ENCODE results near the gene TBXAS1.
A peak's percentile ranks its signal among the peaks of the same experiment; 100 is the strongest.

Gene TBXAS1

DNA sequence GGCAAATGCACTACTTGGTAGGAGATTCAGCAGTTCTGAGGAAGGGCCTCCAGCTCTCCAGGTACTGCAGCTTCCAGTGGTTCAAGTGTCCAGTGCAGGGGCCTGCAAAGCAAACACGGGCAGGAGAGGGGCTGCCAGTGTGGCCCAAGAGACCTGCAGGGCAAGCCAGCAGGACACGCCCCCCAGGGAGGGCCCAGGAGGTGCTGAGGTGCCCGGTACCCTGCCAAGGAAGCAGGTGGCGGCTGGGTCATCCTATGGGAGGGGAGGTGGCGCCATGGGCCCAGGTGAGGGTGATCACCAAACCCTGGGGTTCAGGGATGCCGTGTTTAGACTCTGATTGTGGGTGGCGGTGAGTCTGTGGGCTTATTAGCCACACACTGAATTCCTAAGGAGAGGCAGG is 188.0 kb downstream of the TBXAS1 start:
- no peak for DNase-seq (ENCODE audit: insufficient read length, low spot score)
- no peak for FAIRE-seq

DNA sequence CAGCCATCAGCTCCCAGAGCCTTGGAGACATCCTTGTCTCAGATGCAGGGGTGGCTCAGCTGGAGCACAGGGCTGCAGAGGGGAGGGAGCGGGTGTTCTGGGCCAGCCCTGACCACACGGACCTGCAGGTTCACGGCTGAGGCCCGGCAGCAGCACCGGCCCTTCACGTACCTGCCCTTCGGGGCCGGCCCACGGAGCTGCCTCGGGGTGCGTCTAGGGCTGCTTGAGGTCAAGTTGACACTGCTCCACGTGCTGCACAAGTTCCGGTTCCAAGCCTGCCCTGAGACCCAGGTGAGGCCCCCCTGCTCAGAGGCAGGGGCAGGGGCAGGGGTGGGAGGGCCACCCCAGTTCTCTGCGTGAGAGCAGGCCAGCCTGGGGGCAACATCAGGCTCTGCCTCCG is 188.5 kb downstream of the TBXAS1 start:
- DNase-seq (ENCODE audit: insufficient read length, low spot score) (no peak), FAIRE-seq (no peak)

DNA sequence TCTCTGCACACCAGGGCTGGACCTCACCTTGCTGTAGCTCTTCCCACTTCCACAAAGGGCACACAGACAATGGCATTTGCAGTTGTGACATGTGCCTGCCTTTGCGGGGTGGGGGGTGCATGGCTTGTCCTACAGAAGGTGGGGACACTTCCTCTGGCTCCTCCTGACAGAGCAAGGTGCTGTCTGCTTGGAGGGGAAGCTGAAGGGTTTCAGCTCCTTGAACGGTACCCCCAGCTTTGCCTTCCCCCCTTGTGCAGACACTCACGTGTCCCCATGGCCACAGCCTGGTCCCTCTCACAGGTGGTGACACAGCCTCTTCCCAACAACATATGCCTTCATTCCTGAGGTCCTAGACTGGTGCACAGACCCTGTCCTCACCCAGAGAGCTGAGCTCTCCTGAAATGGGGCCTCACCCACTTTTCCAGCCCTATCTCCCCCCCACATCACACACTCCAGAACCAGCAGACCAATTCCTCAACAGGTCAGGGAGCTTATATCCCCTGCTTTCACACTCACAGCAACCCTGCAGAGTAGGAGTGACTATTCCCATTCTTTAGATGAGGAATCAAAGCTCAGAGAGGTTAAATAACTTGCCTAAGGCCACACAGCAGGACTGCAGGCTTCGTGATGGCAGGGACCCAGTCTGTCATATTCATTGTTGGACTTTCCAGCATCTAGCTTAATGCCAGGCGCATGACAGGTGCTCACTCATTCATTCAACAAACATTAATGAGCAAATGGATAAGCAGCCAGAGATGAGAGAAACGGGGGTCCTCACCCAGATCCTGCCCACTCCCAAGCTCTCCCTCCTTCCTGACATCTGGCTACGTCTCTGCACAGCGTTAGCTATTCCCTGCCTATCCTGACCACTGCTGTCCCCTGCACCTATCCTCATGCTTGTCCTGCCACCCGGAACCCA is 189.3 kb downstream of the TBXAS1 start:
- no peak for DNase-seq (ENCODE audit: insufficient read length, low spot score)

DNA sequence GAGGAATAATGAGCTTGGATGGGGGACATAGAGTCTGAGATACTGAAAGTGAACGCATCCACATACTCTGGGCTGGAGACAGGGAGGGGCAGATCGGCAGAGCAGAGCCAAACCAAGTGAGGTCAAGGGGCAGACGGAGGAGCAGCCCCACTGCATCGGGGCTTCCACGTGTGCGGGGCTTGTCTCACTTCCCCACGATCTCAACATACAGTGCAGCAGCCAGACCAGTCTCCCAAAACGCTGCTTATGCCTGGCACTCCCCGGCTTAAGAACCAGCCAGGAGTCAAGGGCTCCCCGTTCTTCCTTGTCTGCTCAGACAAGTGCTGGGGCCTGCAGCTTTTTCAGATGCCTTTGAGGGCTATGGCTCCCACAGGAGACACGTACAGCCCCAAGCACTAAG is 190.1 kb downstream of the TBXAS1 start:
- DNase-seq (ENCODE audit: insufficient read length, low spot score) (no peak), FAIRE-seq (no peak)

More for the DNA sequence above, 189.3 kb downstream of the TBXAS1 start:
- no peak for FAIRE-seq

DNA sequence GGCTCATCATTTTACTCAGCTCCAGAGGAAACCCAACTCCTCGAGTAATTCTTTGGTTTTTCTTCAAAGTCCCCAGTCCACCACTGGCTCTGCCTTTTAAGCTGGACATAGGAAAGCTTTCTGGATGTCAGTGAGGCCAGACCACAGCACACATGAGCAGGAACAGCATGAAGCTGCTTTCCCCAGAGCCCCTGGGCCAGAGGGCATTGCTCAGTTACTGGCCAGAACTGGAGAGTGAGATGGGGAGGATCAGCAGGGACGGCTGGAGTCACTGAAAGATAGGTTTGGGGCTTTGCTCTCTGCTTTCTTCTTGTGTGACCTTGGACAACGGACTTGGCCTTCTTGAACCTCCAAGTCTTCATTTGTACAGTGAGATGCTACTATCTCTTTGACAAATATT is 190.5 kb downstream of the TBXAS1 start:
- FAIRE-seq, result no peak
- DNase-seq (ENCODE audit: insufficient read length, low spot score), result no peak

DNA sequence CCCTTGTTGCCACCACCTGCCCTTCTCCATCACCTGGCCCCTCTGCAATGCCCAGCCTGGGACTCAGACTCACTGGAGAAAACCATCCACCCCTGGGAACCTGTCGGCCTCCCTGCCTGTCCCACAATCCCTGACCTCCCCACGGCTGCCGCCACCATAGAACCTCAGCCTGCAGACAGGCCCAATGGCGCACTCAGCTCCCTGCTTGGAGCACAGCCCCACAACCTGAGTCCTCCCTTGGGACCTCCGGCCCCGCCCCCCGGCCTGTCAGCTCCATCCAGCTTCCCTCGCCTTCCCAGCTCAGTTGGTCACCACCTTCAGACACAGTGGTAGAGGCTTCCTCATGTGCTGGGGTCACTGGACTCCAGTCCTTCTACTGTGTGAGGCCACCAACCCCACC is 192.5 kb downstream of the TBXAS1 start:
- DNase-seq (ENCODE audit: insufficient read length, low spot score) (no peak), FAIRE-seq (no peak)

DNA sequence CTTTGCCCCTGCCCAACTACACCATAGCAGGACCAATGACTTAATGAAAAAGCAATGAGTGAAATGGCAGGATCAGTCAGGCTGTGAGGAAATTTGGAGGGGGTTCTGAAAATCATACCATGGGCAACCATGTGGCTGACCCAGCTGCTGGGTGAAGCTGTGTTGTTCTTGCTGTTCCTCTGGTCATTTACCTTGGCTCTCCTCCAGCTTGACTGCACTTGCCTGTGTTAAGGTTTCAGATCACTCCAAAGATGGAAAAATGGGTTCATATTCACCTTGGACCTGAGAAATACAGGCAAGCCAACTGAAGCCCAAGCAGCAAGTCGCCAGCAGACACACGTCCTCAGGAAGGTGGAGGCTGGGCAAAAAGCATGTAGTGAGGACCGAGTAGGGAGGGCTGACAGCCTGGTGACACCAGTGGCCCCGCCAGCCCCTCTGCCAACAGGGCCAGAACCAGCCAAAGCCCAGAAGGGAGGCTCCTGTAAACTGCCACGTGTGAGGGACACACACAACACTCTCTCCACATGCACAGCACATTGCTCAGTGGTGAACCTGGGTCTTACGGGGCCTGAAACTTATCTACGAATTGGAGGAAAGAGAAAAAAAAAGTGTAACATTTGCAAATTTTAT is 193.6 kb downstream of the TBXAS1 start:
- FAIRE-seq (peak; percentile 14), DNase-seq (ENCODE audit: insufficient read length, low spot score) (no peak)

DNA sequence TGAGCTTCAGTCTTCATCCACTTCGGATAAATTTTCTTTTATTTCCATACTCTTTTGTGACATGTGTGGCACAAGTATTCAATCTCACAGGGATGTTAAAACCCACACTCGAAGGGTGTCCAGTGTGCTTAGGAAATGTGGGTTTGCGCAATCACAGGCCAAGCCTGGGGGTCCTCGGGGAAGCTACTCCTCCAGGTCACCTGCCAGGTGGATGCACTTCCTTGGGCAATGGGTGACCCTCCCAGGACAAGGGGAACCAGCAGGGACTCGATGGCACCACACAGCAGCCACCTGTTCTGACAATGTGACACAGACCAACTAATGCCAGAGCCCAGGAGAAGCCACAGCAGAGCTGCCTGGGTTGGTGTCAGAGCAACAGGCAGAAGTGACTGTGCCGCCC is 194.7 kb downstream of the TBXAS1 start:
- DNase-seq (ENCODE audit: insufficient read length, low spot score) (no peak), FAIRE-seq (no peak)

DNA sequence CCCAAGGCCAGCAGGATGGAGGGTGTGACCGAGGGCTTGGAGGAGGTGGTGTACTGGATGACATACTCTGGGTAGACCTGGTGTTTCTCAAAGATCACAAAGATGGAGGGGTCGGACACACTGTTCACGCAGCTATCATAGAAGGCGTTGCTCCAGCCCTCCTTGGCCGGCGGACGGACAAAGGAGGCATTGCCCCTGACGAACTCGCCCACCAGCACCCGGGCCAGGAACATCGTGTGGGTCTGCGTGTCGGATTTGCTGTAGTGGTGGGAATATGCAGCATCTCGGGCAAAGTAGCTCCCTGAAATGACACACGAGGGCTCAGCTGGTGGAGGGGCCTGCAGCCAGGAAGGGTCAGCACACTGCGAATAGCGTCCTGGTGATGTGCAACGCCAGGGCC is 195.5 kb downstream of the TBXAS1 start:
- no peak for DNase-seq (ENCODE audit: insufficient read length, low spot score)
- no peak for FAIRE-seq

DNA sequence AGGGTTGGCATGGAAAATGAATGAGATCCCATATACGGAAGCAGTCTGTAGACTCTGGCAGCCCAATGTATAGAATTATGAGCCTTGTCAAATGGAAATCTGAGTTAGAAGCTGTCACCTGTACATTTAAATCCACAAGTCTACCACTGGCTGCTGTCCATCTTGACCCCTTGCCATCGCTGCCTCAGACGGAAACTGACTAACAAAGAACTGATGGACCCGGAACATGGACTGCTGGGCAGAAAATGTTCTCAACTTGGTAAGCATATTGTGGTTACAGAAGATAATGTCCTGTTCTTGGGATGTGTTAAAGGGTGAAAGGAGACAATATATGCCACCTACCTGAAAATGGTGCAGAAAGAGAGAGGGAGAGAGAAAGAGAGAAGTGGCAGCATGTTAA is 196.2 kb downstream of the TBXAS1 start:
- no peak for FAIRE-seq
- no peak for DNase-seq (ENCODE audit: insufficient read length, low spot score)

DNA sequence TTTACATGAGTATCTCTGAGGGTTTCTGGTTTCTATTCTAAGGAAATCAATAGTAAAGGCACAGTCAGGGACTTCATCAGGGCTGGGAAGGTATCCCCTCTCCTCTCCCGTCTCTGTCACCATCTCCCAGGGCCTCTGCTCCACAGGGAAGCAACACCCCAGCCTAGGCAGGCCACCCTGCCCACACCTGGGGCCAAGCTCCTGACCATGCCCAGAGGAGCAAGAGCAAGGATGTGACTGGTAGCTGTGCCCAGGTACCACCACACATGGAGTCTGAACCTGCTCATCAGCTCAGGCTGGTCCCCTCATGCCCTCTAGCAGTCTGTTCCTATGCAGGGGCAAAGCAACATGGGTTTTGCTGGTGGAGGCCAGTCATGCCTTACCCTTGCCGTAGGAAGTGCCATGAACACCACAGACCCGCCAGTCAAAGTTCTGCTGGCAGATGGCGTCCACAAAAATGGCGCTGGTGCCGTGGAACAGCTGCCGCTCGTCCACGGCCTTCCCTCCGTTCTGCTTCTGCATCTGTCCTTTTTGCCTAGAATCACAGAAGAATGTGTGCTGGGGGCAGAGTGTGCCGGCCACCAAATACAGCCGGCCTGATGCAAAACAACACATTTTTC is 196.9 kb downstream of the TBXAS1 start:
- DNase-seq (ENCODE audit: insufficient read length, low spot score) (no peak), FAIRE-seq (no peak)

DNA sequence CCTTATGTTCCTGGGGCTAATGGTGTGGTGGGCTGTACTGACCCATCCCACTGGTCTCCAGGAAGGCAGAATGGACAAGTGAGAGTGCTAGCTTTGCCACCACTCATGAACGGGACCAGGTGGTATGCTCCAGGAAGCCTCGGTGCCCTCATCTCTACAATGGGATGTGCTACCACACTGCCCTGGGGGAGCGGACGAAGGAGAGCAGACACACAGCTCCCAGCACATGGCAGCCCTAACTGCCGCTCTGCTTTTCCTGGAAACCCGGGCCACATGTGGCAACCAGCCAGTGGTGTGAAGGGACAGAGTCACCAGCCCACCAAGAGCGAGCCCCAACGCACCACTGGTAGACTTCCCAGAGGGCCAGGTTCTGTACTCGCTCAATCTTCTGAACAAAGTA is 197.9 kb downstream of the TBXAS1 start:
- FAIRE-seq, result no peak
- DNase-seq (ENCODE audit: insufficient read length, low spot score), result no peak

DNA sequence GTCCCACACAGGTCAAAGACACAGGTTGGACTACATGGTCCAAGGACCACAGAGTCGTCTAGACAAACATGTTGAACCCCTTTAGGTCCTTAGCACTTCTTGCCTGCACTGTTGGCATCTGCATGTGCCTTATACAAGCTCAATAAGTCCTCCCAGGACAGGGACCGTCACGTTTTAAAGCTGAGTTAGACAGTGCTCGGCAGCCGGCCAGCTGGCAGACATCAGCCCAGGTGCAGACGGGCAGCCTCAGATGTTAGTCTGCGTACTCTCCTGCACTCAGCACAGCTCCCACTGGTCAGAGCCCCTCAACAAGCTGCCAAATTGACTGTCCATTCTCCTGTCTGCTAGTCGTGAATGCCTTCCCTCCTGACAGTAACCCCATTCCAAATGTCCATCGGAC is 198.8 kb downstream of the TBXAS1 start:
- DNase-seq (ENCODE audit: insufficient read length, low spot score) (no peak), FAIRE-seq (no peak)

DNA sequence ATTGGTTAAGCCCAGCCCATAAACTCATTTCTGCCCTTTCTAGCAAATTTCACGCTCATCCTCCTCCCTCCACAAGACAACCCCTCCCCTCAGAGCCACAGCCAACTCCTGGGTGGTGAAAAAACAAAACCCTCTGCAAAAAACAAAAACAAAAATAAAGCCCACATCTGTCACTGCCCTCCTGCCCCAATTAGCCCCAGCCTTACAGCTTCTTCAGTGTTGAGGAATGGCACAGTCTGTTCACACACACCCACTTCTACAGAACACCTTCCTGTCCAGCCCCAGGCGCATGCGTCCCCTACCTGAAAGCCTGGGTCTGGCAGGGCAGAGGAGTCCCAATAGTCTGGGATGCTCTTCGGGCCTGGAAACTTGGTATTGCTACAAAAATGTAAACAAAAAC is 199.2 kb downstream of the TBXAS1 start:
- no peak for FAIRE-seq
- DNase-seq (ENCODE audit: insufficient read length, low spot score), result no peak

DNA sequence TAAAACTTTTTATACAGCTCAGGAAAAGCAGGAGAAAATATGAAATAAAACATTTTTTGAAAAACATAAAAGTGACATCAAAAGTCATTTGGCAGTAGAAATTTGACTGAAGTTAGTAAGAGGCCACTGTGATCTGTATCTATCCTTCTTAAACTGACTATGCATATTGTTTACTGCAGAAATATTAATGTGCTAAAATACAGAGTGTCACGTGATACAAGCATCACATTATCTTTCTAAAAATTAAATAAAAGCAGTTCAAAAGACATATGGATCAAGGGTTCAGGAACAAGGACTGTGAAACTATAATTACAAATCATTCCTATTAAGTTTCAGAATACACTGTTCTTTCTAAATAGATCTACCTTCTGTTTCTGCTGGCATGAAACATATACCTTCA is 200.0 kb downstream of the TBXAS1 start:
- DNase-seq (ENCODE audit: insufficient read length, low spot score), result no peak
- FAIRE-seq, result no peak

DNA sequence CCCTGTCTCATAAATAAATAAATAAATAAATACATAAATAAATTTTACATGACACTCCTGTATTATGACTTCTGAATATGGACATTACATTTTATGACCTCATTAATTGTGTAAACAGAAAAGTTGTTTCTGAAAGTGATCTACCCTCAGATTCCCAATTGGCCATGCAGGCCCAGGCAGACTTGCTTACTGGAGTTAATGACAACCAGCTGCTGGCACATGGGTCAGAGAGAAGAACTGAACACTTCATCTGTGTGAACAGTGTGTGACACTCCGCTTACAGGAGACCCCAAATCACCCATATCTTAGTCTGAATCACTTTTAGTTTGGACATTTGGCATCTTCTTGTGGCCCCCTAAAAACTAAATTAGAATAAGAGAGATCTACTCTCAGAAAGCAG is 202.3 kb downstream of the TBXAS1 start:
- DNase-seq (ENCODE audit: insufficient read length, low spot score), result no peak
- no peak for FAIRE-seq

DNA sequence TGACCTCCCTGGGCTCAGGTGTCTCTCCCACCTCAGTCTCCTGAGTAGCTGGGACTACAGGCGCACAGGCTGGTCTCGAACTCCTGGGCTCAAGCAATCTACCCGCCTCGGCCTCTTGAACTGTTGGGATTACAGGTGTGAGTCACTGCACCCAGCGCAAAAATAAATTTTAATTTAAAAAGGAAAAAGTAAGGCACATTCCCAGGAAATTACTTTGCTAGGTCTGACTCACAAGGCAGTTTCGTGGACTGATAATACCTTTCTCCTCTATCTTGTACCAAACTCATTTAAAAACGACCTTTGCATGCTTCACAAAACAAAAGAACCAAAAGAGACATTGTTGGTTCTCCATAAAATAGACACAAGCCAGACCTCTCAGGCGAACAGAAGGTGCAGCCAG is 204.0 kb downstream of the TBXAS1 start:
- FAIRE-seq (no peak), DNase-seq (ENCODE audit: insufficient read length, low spot score) (no peak)

DNA sequence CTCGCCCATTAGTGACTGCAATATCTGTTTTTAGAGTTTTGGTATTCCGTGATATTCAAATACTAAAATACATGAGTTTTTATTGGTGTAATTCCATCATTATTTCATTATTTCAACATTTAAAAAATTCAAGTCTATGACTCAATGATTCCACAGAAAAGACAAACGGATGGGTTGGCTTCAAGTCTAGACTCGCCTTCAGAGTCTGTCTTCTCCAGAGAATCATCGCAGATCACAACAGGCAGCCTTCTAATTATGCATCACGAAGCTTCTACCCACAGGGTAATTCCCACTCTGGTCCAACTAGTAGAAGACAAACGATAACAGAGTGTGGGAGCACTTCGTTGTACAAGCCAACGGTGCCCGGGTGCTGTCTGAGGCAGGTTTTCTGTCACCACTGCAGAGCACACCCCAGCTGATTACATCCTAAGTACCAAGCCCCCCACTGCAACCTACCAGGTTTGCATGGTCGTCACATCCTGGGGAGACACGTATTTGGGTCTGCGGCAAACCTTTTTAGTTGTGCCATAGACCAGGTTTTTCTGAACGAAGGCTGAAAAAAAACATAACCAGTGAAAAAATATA is 204.8 kb downstream of the TBXAS1 start:
- DNase-seq (ENCODE audit: insufficient read length, low spot score) (no peak), FAIRE-seq (no peak)

DNA sequence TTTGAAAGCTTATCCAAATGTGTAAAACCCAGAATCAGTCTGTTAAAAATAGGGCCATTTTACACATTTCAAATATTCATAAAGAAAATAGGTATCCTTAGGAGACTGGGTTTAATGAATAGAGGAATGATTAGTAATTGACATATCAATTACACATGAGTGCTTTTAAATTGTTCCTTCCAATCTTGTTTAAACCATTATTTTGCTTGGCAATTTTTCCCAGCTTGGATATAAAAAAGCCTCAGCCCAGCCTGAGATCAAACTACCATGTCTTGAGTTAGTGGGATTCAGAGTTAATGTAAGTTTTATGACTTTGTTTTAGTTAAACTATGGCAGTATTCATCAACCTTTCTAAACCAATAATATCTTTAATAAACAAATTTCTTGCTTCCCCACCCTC is 205.4 kb downstream of the TBXAS1 start:
- no peak for DNase-seq (ENCODE audit: insufficient read length, low spot score)
- FAIRE-seq, result no peak

DNA sequence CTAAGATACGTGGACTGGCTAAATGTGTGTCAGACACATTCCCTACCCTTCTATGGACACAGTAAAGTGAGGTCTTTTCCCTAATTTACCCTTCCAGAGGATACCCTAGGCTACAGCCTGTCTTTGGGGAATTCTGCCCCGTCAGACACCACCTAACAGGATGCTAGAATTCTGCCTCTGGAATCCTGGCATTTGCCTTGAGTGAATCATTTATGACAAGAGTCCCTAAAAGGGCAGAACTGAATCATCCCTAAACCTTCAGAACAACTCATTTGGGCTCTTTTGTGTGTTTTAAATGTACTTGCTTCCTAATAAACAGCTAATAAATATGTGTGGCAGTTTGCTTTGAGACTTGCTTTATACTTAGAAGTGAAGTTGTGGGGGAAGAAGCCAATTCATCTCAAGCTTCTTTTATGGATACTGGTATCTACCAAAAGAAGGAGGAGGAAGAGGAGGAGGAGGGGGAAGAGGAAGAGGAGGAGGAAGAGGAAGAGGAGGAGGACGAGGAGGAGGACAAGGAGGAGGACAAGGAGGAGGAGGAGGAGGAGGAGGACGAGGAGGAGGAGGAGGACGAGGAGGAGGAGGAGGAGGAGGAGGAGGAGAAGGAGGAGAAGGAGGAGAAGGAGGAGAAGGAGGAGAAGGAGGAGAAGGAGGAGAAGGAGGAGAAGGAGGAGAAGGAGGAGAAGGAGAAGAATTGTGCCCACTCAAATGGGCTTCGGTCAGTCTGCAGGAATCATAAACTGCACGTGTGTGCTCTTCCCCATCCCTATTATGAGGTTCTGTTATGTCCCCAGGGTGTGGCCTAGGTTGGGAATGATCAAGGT is 206.5 kb downstream of the TBXAS1 start:
- DNase-seq (ENCODE audit: insufficient read length, low spot score), result no peak
- no peak for FAIRE-seq

Data from GM19239 (cell line).